Prostate gland (tissue), 2 donors: ENCODE results near the gene DLGAP1.

Experiments
- POLR2A ChIP-seq: fragments of 450-650 bp; IDR thresholded peaks from one replicate; pipeline ENCODE4 v1.6.1; 2016; ENCODE audit warnings: antibody characterized with exemption, mild to moderate bottlenecking
- POLR2AphosphoS5 ChIP-seq: sonication (generic); formaldehyde crosslinking; IDR thresholded peaks from one replicate; pipeline ENCODE4 v1.6.1; 2017; ENCODE audit warnings: antibody characterized with exemption
- TF ChIP-seq, protein P1 (sequence below), 4 experiments: fragments of 200-600 bp in 2 of 4; fragments of 450-650 bp in 2 of 4; sonication (generic) in 2 of 4; IDR thresholded peaks; 1 replicate in 3 of 4; 2 replicates in 1 of 4; pipeline ENCODE4 v1.5.1; 2016 to 2019; ENCODE audit warnings: antibody characterized with exemption in 4 of 4, mild to moderate bottlenecking in 2 of 4, moderate library complexity in 2 of 4

GRCh38 chr18:3863006-3863405 lies 592.1 kb downstream of the DLGAP1 start:
- TF ChIP-seq POLR2A: no peak
- TF ChIP-seq, protein P1, sequence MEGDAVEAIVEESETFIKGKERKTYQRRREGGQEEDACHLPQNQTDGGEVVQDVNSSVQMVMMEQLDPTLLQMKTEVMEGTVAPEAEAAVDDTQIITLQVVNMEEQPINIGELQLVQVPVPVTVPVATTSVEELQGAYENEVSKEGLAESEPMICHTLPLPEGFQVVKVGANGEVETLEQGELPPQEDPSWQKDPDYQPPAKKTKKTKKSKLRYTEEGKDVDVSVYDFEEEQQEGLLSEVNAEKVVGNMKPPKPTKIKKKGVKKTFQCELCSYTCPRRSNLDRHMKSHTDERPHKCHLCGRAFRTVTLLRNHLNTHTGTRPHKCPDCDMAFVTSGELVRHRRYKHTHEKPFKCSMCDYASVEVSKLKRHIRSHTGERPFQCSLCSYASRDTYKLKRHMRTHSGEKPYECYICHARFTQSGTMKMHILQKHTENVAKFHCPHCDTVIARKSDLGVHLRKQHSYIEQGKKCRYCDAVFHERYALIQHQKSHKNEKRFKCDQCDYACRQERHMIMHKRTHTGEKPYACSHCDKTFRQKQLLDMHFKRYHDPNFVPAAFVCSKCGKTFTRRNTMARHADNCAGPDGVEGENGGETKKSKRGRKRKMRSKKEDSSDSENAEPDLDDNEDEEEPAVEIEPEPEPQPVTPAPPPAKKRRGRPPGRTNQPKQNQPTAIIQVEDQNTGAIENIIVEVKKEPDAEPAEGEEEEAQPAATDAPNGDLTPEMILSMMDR (IDR thresholded peaks at IDR 0.05): no peak
- TF ChIP-seq POLR2AphosphoS5: no peak
